Measurements from ENCODE around the gene CPTP.

Gene CPTP

GRCh38 chr1:1370771-1371300 is 46.2 kb downstream of the CPTP start:
- no peak for DNase-seq

GRCh38 chr1:1371364-1371745 is 46.8 kb downstream of the CPTP start:
- no peak for DNase-seq

- peak; percentile 61 to 81 (median 68) for DNase-seq
These were observed 47.4 kb downstream of the CPTP start for GRCh38 chr1:1371746-1372711.

GRCh38 chr1:1373051-1373814 is 48.6 kb downstream of the CPTP start:
- no peak for DNase-seq

DNA sequence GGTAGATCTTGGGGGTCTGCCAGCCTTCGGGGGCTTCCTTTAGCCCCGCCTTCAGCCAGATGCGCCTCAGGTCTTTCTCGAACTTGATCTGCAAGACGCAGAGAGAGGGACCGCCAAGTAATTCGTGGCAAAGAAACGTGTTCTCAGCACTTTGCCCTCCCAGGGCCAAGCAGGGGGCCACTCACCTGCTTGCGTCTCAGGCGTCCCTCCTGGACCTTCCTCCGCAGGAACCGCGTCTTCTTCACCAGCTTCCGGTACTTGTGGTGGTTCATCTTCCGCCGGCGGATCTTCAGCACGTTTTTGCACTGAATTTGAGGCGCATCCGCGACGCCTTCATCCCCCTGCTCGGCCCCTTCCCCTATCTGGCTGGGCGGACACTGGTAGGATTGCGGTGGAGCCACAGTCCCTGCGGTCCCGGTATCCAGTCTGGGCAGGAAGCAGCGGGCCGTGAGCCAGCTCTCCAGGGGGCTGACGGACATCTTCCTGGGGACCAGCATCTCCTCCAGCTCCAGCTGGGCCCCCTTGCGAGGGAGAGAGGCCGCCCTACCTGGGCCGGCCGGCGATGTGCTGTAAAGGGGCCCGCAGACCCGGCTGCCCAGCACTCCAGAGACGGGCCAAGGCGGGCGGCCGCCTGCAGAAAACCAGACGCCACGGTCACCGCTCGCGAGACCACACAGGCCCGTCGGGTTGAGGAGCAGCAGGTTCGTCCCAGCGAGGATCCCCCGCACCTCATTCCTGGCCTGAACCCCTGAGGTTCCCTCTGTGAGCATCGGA is 49.4 kb downstream of the CPTP start:
- no peak for DNase-seq

- peak in 1 of 3 donors; percentile 25 for DNase-seq
These were observed 50.0 kb downstream of the CPTP start for GRCh38 chr1:1374589-1374928.

- peak; percentile 100 for DNase-seq
These were observed 50.5 kb downstream of the CPTP start, which contains the start of gene AURKAIP1 for GRCh38 chr1:1374929-1375662. TSS of gene AURKAIP1 (minus strand) at chr1:1375207. CDS start at chr1:1374756, 451 bp downstream.

- no peak for DNase-seq
These were observed 52.1 kb downstream of the CPTP start for GRCh38 chr1:1376551-1377226.

GRCh38 chr1:1377540-1378205 is 53.1 kb downstream of the CPTP start:
- no peak for DNase-seq
